RWPE2 (cell line): ENCODE results near the gene TAP2.

Source experiments
- ATAC-seq: fragments of 200-7000 bp; cut with Tn5 transposase; 3 replicates; pipeline ENCODE4 v1.9.1; 2021; ENCODE audit warnings: low read depth
- DNase-seq: peaks from one replicate; pipeline ENCODE4 v3.0.0-alpha.2; 2020; ENCODE audit warnings: low spot score
- H3K27ac ChIP-seq: fragments of 450-650 bp; 2 replicates; pipeline ENCODE4 v1.5.1; 2017; ENCODE audit warnings: mild to moderate bottlenecking; ENCODE audit not compliant: poor library complexity, severe bottlenecking
- H3K27me3 ChIP-seq: fragments of 250-450 bp; sonication (Bioruptor Pico); 2 replicates; pipeline ENCODE4 v1.5.1; 2021; ENCODE audit warnings: mild to moderate bottlenecking, moderate library complexity; ENCODE audit not compliant: insufficient read depth, poor library complexity, severe bottlenecking
- H3K36me3 ChIP-seq: fragments of 250-450 bp; sonication (Bioruptor Pico); 2 replicates; pipeline ENCODE4 v1.5.1; 2020; ENCODE audit warnings: low read depth, mild to moderate bottlenecking, moderate library complexity
- H3K4me1 ChIP-seq: fragments of 250-450 bp; sonication (Bioruptor Pico); 2 replicates; pipeline ENCODE4 v1.5.1; 2021; ENCODE audit warnings: mild to moderate bottlenecking, moderate library complexity; ENCODE audit not compliant: insufficient read depth, poor library complexity, severe bottlenecking
- H3K4me3 ChIP-seq: fragments of 250-450 bp; sonication (Bioruptor Pico); 2 replicates; pipeline ENCODE4 v1.5.1; 2021; ENCODE audit warnings: mild to moderate bottlenecking, moderate library complexity; ENCODE audit not compliant: severe bottlenecking
- H3K9me3 ChIP-seq: fragments of 250-450 bp; sonication (Bioruptor Pico); 2 replicates; pipeline ENCODE4 v1.5.1; 2021; ENCODE audit warnings: mild to moderate bottlenecking, moderate library complexity; ENCODE audit not compliant: severe bottlenecking
- CTCF ChIP-seq: fragments of 450-650 bp; IDR thresholded peaks from one replicate; pipeline ENCODE4 v1.5.1; 2017; ENCODE audit warnings: mild to moderate bottlenecking, moderate library complexity; ENCODE audit not compliant: poor library complexity, severe bottlenecking

Gene TAP2

DNA sequence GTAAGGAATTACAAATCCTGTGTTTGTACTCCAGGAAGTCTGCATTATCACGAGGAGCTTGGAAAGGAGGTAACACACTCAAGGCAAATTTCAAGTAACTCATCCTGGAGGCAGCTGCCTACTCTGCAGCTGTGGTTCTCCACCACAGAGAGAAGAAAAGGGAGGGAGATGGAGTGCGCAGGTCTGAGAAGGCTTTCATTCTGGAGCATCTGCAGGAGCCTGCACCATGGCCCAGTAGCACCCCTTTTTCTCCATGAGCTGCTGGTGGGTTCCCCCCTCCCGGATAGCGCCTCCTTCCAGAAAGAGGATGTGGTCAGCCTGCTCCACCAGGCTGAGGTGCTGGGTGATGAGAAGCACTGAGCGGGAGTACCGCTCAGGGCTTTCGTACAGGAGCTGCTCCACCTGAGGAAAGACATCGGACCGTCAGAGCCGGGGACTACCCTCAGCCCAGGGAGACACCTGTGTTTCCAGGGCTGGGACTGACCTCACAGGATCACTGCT lies 6.9 kb upstream of the TAP2 start:
- no peak for DNase-seq
- H3K4me3 ChIP-seq, result no peak overlapping the region

DNA sequence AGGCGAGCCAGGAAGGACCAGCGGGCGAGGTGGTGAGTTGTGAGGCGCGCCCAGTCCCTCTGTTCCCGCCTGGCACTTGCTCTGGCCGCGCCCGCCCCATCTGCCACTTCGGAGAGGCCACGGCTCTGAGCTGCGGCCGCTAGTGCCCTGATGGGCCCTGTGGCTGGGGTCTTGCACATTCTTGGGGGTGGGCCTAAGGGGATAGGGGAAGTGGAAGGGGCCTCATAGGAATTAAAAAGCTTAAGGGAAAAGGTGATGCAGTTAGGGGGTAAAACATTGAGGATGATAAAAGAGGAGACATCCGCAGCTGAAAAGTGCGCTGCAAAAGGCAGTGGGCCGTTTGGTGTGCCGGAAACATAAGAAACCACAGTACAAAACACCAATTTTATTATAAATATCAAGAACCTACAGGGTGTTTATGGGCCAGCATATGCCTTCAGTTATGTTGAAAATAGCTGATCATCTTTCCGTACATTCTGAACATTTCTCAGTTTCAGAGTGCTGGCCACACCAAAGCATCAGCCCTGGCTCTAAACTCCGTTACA lies 6.4 kb upstream of the TAP2 start:
- no peaks in the 10 kb centered on the region for H3K9me3 ChIP-seq
- H3K36me3 ChIP-seq, result peaks cover 45% of the 10 kb centered on the region
- peak overlapping the region; percentile 50 for H3K27ac ChIP-seq
- DNase-seq, result no peak
- peaks cover 4% of the 10 kb centered on the region for H3K4me1 ChIP-seq
- no peak for TF ChIP-seq CTCF
- no peak for ATAC-seq
- no peaks in the 10 kb centered on the region for H3K27me3 ChIP-seq
- peak overlapping the region; percentile 62 for H3K4me3 ChIP-seq

More for the DNA sequence above, 6.9 kb upstream of the TAP2 start:
- Histone ChIP-seq H3K27me3 (no peaks in the 10 kb centered on the region), H3K4me1 (peaks cover 4% of the 10 kb centered on the region), H3K27ac (peak overlapping the region; percentile 50), H3K36me3 (peaks cover 51% of the 10 kb centered on the region), H3K9me3 (no peaks in the 10 kb centered on the region)
- ATAC-seq, result no peak
- TF ChIP-seq CTCF, result no peak

GRCh38 chr6:32843979-32844838 lies 5.7 kb upstream of the TAP2 start, which contains the start of gene PSMB8:
PSMB8 (minus strand) TSS chr6:32844047; CDS start chr6:32843996, 51 bp downstream.
- Histone ChIP-seq H3K27ac (peak within 1 kb of the TSS; percentile 50), H3K36me3 (peaks cover 44% of the 10 kb centered on the region), H3K9me3 (no peaks in the 10 kb centered on the region), H3K4me1 (peaks cover 4% of the 10 kb centered on the region), H3K27me3 (no peaks in the 10 kb centered on the region), H3K4me3 (peak within 1 kb of the TSS; percentile 62)
- DNase-seq, result peak; percentile 95
- peak; percentile 94 for ATAC-seq
- no peak for TF ChIP-seq CTCF

GRCh38 chr6:32843331-32843978 lies 4.9 kb upstream of the TAP2 start:
- no peaks in the 10 kb centered on the region for H3K9me3 ChIP-seq
- peaks cover 42% of the 10 kb centered on the region for H3K36me3 ChIP-seq
- no peak for ATAC-seq
- no peak for TF ChIP-seq CTCF
- peaks cover 4% of the 10 kb centered on the region for H3K4me1 ChIP-seq
- peak overlapping the region; percentile 62 for H3K4me3 ChIP-seq
- DNase-seq, result no peak
- no peaks in the 10 kb centered on the region for H3K27me3 ChIP-seq
- peak overlapping the region; percentile 50 for H3K27ac ChIP-seq
